Dendritic cell treated with granulocyte-macrophage colony-stimulating factor and Interleukin-4, amounts not matched to agents 40 ng/mL and 50 ng/mL, for 4 days (primary cell): ENCODE measurements around the gene ZNF324.
"Not testable (repeated sequence)": the region's sequence is repeated elsewhere in the genome, so short reads cannot be mapped to it uniquely, and the experiment has no call there.

Experiments used
- H3K27ac Mint-ChIP-seq: one replicate; pipeline ENCODE4 v1.8.0; 2022; ENCODE audit warnings: mild to moderate bottlenecking, mixed read lengths
- H3K27me3 Mint-ChIP-seq: one replicate; pipeline ENCODE4 v1.8.0; 2022; ENCODE audit warnings: mild to moderate bottlenecking, mixed read lengths
- H3K36me3 Mint-ChIP-seq: one replicate; pipeline ENCODE4 v1.8.0; 2022; ENCODE audit warnings: low read depth, mixed read lengths
- H3K4me1 Mint-ChIP-seq: one replicate; pipeline ENCODE4 v1.8.0; 2022; ENCODE audit warnings: low read depth, mixed read lengths
- H3K4me3 Mint-ChIP-seq: one replicate; pipeline ENCODE4 v1.8.0; 2022; ENCODE audit warnings: mild to moderate bottlenecking, moderate library complexity, mixed read lengths
- H3K9me3 Mint-ChIP-seq: one replicate; pipeline ENCODE4 v1.8.0; 2022; ENCODE audit warnings: mixed read lengths
- intact Hi-C: fragments of 100-400 bp; cut with micrococcal nuclease; formaldehyde crosslinking; loops from one replicate; pipeline ENCODE4 v1.15.0; 2022

ZNF324 gene

DNA sequence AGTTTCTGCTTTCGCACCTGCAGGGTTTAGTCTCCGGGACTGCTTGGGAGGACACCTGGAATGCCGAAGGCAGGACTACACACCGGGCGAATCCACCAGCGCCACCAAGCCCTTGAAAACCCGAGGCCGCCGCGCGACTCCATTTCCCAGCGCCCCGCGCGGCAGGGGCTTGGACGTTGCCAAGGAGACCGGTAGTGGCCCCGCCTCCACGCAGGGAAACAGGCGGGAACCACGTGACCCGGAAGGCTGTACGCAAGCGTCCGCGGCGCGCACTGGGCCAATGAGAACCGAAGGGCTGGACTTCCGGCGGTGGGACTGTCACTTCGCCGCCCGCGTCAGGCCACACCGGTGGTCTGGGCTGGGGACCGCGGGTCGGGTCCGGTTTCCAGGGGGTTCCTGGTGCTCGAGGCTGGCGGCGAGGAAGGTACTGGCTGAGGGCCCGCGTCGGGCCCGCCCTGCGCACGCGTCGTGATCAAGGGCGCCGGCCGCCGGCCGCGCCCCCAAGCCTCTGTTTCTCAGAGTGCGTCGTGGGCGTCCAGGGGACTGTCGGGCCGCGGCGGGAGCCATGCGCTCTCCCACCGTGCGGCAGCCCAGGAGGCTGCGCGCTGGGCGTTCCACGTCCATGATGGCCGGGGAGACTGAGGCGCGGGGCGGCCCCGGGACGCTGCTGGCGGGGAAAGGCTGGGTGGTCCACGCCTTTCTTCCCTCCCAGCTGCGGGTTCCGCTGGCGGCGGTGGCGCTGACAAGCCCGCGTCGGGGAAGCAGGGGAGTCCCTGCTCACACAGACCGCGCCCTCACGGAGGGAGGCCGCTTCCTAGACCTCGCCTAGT is at the start of gene ZNF324:
TSS of gene ZNF324 (plus strand) at position 321 of the 830 bp plus-strand sequence. CDS start 2,106 bp downstream, outside the sequence.
- Mint-ChIP-seq H3K27ac (peak within 1 kb of the TSS; percentile 76), H3K9me3 (no peaks in the 10 kb centered on the region), H3K4me3 (peak within 1 kb of the TSS; percentile 76), H3K36me3 (peaks cover 30% of the 10 kb centered on the region), H3K4me1 (peaks cover 26% of the 10 kb centered on the region), H3K27me3 (no peaks in the 10 kb centered on the region)
- intact Hi-C loops, result loop anchor here (1.0 to 2.0 kb wide), 4 partner anchors 9 to 59 kb away; partner anchors contain the start of genes ZNF324B, ZNF446 and ZNF584

GRCh38 chr19:58428617-58429016 is 38.3 kb upstream of the ZNF324 start:
- H3K36me3 Mint-ChIP-seq, result peaks cover 13% of the 10 kb centered on the region
- no peaks in the 10 kb centered on the region for H3K27me3 Mint-ChIP-seq
- no peak overlapping the region for H3K27ac Mint-ChIP-seq
- H3K4me1 Mint-ChIP-seq, result no peaks in the 10 kb centered on the region
- intact Hi-C loops, result no loop called here
- no peak overlapping the region for H3K4me3 Mint-ChIP-seq
- H3K9me3 Mint-ChIP-seq, result peaks cover 94% of the 10 kb centered on the region

DNA sequence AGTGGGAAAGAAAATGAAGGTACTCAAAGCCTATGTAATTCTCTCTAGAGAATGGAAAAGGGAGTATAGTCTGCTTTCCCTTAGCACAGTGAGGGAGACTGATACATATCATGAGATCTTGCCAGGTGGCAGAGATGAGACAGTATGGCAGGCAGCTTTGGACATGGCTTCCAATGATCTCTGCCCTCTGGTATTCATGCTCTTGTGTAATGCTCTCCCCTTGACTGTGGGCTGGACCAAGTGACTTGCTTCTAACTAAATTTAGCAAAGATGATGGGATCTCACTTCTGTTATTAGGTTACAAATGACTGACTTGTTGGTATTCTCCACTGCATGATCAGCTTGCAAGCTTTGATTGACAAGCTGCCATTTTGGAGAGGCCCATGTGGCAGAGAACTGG is 37.1 kb upstream of the ZNF324 start:
- no peak overlapping the region for H3K4me3 Mint-ChIP-seq
- no peaks in the 10 kb centered on the region for H3K4me1 Mint-ChIP-seq
- no peaks in the 10 kb centered on the region for H3K27me3 Mint-ChIP-seq
- H3K9me3 Mint-ChIP-seq, result peaks cover 95% of the 10 kb centered on the region
- H3K36me3 Mint-ChIP-seq, result peaks cover 24% of the 10 kb centered on the region
- no peak overlapping the region for H3K27ac Mint-ChIP-seq
- intact Hi-C loops, result no loop called here

DNA sequence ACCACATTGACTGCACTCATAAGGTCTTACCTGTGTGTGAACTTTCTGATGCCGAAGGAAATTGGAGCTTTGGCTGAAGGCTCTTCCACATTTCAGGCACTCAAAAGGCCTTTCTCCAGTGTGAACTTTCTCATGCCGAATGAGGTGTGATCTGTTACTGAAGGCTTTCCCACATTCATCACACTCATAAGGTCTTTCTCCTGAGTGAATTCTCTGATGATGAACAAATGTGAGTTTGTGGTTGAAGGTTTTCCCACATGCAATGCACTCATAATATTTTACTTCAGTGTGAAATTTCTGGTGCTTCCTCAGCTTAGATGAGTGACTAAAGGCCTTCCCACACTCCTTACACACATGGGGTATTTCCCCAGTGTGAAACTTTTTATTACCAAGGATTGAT is 32.7 kb upstream of the ZNF324 start:
- Mint-ChIP-seq H3K4me3 (no peak overlapping the region), H3K4me1 (peaks cover 5% of the 10 kb centered on the region), H3K27ac (no peak overlapping the region), H3K27me3 (peaks cover 2% of the 10 kb centered on the region), H3K9me3 (peaks cover 96% of the 10 kb centered on the region), H3K36me3 (peaks cover 69% of the 10 kb centered on the region)
- intact Hi-C loops, result no loop called here

- Mint-ChIP-seq H3K4me3 (peak within 1 kb of the TSS; percentile 88), H3K27ac (peak within 1 kb of the TSS; percentile 89), H3K36me3 (peaks cover 58% of the 10 kb centered on the region), H3K4me1 (peaks cover 20% of the 10 kb centered on the region), H3K27me3 (peaks cover 15% of the 10 kb centered on the region), H3K9me3 (peaks cover 76% of the 10 kb centered on the region)
- intact Hi-C loops, result loop anchor here (1.0 to 2.0 kb wide), 3 partner anchors 11 to 59 kb away; partner anchors contain the start of genes ZNF324B, ZNF584 and ZNF837
Observed at GRCh38 chr19:58439576-58440554, 27.0 kb upstream of the ZNF324 start, which contains the start of gene ZNF132. Gene ZNF132, minus strand, starts transcription at chr19:58440153. Its CDS starts 332 bp downstream, at chr19:58439821.

GRCh38 chr19:58440556-58440955 is 26.3 kb upstream of the ZNF324 start:
- H3K9me3 Mint-ChIP-seq, result peaks cover 70% of the 10 kb centered on the region
- peaks cover 20% of the 10 kb centered on the region for H3K4me1 Mint-ChIP-seq
- peaks cover 19% of the 10 kb centered on the region for H3K27me3 Mint-ChIP-seq
- H3K36me3 Mint-ChIP-seq, result peaks cover 51% of the 10 kb centered on the region
- peak overlapping the region; percentile 89 for H3K27ac Mint-ChIP-seq
- peak overlapping the region; percentile 88 for H3K4me3 Mint-ChIP-seq
- intact Hi-C loops, result loop anchor here (1.0 to 2.0 kb wide), 3 partner anchors 11 to 60 kb away; partner anchors contain the start of genes ZNF324B, ZNF584 and ZNF837

DNA sequence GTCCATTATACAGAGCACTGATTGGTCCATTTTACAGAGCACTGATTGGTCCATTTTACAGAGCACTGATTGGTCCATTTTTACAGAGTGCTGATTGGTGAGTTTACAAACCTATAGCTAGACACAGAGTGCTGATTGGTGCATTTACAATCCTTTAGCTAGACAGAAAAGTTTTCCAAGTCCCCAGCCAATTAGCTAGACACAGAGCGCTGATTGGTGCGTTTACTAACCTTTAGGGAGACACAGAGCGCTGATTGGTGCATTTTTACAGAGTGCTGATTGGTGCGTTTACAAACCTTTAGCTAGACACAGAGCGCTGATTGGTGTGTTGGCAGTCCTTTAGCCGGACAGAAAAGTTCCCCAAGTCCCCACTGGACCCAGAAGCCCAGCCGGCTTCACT is 23.9 kb upstream of the ZNF324 start:
- peaks cover 50% of the 10 kb centered on the region for H3K9me3 Mint-ChIP-seq
- H3K4me3 Mint-ChIP-seq, result not testable (repeated sequence)

GRCh38 chr19:58448860-58449259 is 18.0 kb upstream of the ZNF324 start:
- H3K27me3 Mint-ChIP-seq, result peaks cover 32% of the 10 kb centered on the region
- H3K27ac Mint-ChIP-seq, H3K4me3 Mint-ChIP-seq, intact Hi-C loops: not testable (repeated sequence)
- H3K9me3 Mint-ChIP-seq, result peaks cover 23% of the 10 kb centered on the region
- H3K4me1 Mint-ChIP-seq, result peaks cover 25% of the 10 kb centered on the region
- peaks cover 14% of the 10 kb centered on the region for H3K36me3 Mint-ChIP-seq

More for the DNA sequence above, 23.9 kb upstream of the ZNF324 start:
- Mint-ChIP-seq H3K36me3 (peaks cover 28% of the 10 kb centered on the region), H3K27me3 (peaks cover 31% of the 10 kb centered on the region), H3K4me1 (peaks cover 20% of the 10 kb centered on the region)
- intact Hi-C loops, H3K27ac Mint-ChIP-seq: not testable (repeated sequence)

- Mint-ChIP-seq H3K36me3 (peaks cover 25% of the 10 kb centered on the region), H3K27me3 (peaks cover 29% of the 10 kb centered on the region), H3K9me3 (peaks cover 23% of the 10 kb centered on the region), H3K4me1 (peaks cover 28% of the 10 kb centered on the region)
- H3K27ac Mint-ChIP-seq, H3K4me3 Mint-ChIP-seq: not testable (repeated sequence)
- intact Hi-C loops, result loop anchor here (2.0 kb wide), 1 partner anchor 17 kb away; the partner anchor contains the start of gene ZNF324
Observed at GRCh38 chr19:58449980-58450379, 16.9 kb upstream of the ZNF324 start.

- Mint-ChIP-seq H3K36me3 (peaks cover 34% of the 10 kb centered on the region), H3K27me3 (peaks cover 22% of the 10 kb centered on the region), H3K9me3 (peaks cover 23% of the 10 kb centered on the region), H3K4me1 (peaks cover 28% of the 10 kb centered on the region), H3K4me3 (peak overlapping the region; percentile 85), H3K27ac (peak overlapping the region; percentile 77)
- intact Hi-C loops, result loop anchor here (1.0 to 2.0 kb wide), 3 partner anchors 11 to 48 kb away; partner anchors contain the start of genes ZNF132 and ZNF324
Observed at GRCh38 chr19:58450856-58451357, 16.0 kb upstream of the ZNF324 start.

GRCh38 chr19:58451358-58452101 is 15.3 kb upstream of the ZNF324 start, which contains the start of gene ZNF324B:
Gene ZNF324B, plus strand, starts transcription at chr19:58451622. Its CDS starts 2,080 bp downstream, at chr19:58453702.
- Mint-ChIP-seq H3K27ac (peak within 1 kb of the TSS; percentile 77), H3K36me3 (peaks cover 40% of the 10 kb centered on the region), H3K4me1 (peaks cover 28% of the 10 kb centered on the region), H3K9me3 (peaks cover 23% of the 10 kb centered on the region), H3K4me3 (peak within 1 kb of the TSS; percentile 85), H3K27me3 (peaks cover 19% of the 10 kb centered on the region)
- intact Hi-C loops, result loop anchor here (1.0 to 2.0 kb wide), 3 partner anchors 11 to 48 kb away; partner anchors contain the start of genes ZNF132 and ZNF324

DNA sequence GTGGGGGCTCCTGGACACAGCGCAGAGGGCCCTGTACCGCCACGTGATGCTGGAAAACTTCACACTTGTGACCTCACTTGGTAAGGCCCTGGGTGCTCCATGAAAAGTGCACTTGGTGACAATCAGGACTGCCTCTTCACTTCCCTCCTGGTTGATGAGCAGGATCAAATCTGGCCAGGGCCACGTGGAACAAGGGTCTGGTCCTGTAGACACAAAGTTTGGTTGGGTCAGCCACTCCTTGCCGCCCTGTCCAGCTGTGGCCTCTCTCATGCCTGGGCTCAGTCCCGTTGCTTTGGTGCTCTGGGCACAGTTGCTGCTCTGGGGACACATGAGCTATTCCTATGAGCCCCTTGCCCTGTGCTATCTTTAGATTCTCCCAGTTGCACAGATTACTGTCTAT is 13.1 kb upstream of the ZNF324 start:
- Mint-ChIP-seq H3K27me3 (peaks cover 9% of the 10 kb centered on the region), H3K4me3 (no peak overlapping the region), H3K36me3 (peaks cover 56% of the 10 kb centered on the region), H3K4me1 (peaks cover 28% of the 10 kb centered on the region), H3K27ac (no peak overlapping the region), H3K9me3 (peaks cover 12% of the 10 kb centered on the region)
- intact Hi-C loops, result no loop called here
